Activated T-cell treated with anti-CD3 and anti-CD28 coated beads for 4 hours (primary cell): ENCODE measurements around the gene LAMA2.

Experiments
- DNase-seq: peaks from one replicate; pipeline ENCODE4 v3.0.0-alpha.2; 2020

The LAMA2 gene

DNA sequence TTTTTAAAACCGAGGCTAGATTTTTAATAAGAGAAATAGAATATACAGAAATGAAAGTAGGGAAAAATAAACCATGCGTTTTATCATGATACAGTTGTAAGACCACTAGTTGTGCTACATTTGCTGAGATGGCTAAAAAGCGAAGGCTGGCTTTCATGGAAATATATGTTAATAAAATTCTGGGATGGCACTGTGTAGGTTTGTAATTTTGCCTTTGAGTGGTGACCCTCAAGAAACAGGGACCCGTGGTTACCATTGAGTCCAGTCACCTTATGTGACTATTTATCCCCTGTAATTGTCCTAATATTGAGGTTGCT lies 593.3 kb downstream of the LAMA2 start:
- DNase-seq: no peak

DNA sequence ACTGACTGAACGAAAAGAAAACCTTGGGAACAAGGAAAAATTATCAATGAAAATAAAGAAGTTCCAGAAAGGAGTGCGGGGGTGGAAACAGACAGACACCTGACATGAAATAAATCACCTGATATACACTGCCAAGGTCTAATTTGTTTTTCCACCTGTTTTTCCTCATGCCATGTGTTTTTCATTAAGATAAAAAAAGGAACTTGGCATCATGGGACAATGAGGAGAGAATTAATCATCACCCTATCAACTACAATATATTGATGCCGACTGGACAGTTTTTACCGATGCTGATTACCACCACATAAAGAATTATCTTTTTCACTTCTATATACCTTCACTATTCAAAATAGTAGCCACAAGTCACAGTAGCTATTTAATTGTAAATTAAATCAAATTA lies 593.9 kb downstream of the LAMA2 start:
- no peak for DNase-seq

DNA sequence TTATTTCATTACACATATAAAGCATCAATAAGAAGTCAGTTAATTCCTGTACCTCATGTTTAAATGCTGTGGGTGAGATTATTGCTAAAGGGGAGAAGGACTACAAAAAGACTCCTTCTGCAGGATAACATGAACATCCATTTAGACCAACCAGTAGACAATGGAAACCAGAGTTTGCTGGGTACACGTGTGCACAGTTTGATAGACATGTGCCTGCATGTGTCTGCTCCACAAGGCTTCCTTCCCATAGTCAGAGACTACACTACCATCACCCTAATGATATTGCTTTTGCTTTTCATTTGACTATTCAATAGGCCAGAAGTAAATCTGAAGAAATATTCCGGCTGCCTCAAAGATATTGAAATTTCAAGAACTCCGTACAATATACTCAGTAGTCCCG lies 595.4 kb downstream of the LAMA2 start:
- DNase-seq: no peak

DNA sequence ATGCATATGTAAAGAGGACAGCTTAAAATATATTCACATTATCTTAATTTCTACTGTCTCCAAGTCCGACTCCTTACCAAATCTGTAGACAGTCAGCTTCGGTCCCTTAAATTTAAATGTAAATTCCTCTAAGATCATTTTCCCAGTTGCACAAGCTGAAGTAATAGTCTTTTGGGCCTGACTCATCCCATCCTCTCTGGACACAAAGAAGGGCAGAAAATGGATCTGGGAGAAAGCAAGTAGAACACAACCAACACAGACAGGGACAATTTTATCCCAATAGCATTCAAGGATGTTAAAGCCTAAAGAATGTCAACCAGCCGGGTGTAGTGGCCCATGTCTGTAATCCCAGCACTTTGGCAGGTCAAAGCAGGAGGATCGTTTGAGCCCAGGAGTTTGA lies 598.8 kb downstream of the LAMA2 start:
- DNase-seq: no peak

DNA sequence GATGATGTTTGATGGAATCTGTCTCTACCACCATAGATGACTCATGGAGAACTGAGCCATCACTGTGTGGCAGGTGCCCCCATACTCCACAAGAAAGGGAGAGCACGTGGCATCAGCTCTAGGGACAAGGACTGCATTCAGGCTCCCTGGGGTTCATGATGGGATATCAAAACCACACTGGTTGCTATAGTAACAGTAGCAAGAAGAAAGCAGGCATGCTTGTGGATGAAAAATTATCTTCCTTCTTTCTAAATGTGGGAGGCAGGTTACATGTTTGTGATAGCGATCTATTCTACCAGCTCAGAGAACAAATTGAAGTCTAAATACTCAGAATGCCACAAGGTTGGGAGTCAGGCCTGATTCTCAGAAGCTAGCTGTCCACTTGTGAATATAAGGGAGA lies 602.8 kb downstream of the LAMA2 start:
- DNase-seq: no peak

DNA sequence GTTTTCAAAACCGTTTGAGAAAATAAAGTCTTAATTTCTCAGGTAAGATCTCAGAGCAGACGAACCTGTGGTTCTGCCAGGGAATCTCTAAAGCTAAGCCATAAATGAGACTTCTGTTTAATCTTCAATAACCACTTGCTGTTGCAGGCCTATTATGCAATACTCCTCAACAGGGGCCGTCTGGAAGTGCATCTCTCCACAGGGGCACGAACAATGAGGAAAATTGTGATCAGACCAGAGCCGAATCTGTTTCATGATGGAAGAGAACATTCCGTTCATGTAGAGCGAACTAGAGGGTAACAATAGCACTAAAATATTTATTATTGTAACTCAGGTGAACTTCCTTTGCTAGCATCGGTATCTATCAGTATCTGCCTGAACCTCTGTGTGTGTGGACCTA lies 603.4 kb downstream of the LAMA2 start:
- no peak for DNase-seq

DNA sequence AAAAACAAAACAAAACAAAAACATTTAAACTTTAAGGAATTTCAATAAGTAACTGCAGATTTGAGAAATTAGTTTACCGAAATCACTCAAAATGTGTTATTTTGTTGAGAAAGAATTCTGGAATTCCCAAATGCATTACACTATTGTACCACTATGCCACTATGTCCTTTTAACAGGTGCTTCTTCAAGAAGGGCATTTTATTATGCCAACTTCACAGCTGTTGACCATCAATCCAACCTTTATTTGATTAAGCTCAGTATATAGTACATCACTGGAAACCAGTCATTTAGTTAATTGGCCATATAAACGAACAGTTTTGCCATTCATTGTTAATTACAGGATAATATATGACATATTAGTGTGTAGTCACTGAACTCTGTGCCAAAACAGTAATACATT lies 605.4 kb downstream of the LAMA2 start:
- DNase-seq: no peak

DNA sequence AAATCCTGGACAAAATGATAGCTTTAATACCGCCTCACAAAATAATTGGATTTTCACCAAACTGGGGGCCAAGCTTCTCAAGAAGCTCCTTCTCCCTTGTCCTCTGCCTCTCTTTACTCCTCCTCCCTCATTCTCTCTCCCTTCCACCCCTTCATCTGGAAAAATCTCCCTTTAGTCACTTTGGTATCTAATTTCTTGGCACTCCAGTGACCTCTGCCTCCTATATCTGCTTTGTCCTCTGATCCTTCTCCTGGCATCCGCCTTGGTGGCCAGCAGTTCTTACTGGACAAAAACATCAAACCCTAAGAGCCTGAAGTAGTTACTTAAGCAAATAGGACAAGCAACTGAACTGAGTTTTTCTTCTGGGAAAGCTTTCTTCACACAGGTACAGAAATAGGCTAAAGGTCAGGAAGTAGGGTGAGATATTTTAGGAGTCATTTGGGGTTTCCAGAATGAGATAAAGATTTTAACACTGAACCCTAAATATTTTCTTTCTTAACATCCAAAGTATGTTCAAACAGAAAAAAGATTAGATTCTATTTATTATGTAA lies 606.4 kb downstream of the LAMA2 start:
- no peak for DNase-seq

DNA sequence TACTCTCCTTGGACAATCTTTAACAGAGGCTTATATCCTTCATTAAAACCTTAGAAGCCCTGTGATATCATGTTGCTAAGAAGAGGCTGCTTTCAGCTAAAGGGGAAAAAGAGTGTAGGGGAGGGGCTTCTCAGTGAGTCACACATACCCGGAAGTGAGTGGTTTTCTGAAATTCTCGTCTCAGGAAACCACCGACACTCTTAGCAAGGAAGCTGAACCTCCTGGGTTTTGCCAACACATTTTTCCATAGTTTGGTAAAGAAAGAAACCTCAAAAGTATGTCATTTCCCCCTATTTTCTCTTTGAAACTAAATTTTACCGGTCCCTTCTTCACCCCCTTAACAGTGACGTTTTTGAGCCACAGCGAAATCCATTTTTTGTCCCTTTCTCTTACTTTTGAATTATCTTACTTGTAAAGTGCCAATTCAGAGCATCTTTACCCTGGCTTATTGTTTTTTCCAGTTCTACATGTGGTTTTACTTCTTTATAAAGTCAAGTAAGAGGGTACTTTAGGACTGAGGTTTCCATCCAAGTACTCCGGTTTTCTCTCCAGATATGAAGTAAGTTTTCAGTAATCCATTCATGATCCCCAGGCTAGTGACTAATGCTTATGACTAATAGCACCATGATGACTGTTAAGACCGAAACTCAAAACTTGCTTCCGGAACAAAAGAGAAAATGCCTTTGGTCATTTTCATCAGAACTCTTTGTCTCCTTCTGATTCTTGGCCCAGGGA lies 607.8 kb downstream of the LAMA2 start:
- peak; percentile 64 for DNase-seq

DNA sequence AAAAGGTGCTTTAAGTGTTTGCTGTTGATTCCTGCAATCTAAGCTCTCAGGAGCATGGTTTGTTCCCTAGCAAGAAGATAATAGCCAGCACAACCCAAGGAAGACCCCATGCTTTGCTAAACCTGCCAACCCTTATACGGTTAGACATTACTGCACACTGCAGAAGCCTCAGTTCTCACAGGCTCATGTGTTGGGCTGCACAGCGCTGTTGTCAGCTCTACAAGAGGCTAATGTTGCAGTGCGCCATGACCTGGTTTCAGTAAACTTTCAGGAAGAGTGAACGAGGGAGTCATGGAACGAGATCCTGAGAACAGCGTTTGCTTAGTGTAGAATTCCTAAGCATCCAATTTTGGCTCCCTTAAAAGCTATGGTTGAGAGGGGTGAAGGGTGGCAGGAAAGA lies 608.5 kb downstream of the LAMA2 start:
- no peak for DNase-seq

DNA sequence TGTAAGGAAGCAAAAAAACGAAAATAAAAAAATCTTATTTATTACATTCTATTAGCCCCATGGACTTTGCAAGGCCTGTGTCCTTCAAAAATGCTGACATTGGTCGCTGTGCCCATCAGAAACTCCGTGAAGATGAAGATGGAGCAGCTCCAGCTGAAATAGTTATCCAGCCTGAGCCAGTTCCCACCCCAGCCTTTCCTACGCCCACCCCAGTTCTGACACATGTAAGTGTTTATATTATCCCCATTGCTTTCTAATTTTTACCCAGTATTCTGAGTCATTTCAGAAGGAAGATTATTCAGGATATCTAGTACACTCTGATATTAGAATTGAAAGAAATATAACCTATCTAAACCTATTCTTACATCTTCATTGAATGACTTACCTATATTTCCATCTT lies 609.3 kb downstream of the LAMA2 start:
- DNase-seq: no peak

DNA sequence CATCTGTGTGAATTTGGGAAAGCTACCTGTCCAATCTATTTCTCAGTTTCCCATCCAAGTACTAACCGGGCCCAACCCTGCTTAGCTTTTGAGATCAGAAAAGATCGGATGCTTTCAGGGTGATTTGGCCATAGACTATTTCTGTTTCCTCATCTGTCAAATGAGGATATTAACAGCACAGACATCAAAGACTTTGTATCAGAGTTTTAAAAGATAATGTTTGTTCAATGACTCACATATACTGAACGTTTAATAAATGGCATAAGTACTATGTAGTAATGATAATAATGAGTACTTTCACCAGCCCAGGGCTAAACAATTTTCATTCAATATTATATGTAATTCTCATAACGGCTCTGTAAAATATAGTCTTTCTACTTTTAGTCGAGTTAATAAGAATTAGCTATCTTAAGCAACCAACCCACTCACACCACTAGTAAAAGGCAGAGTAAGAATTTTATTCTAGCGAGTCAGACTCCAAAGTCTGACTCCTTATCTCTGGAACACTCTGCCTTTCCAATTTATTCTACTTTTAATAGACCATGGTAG lies 610.5 kb downstream of the LAMA2 start:
- DNase-seq: no peak

DNA sequence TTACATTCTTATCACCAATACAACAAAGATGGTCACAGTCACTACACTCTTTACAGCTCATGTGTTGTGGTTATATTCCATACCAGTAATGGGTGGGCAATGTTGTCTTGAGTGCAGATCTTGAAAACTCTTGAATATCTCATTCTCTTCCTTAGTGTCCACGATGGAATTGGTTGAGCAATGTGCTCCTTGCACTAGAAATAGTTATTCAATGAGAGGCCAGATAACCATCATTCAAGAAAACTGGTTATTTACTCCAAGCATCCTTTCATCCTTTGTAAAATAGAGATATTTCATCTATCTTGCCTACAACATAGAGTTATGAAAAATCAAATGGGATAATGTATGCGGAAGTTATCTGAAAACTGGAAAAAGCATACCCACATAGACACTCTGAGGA lies 611.2 kb downstream of the LAMA2 start:
- no peak for DNase-seq

DNA sequence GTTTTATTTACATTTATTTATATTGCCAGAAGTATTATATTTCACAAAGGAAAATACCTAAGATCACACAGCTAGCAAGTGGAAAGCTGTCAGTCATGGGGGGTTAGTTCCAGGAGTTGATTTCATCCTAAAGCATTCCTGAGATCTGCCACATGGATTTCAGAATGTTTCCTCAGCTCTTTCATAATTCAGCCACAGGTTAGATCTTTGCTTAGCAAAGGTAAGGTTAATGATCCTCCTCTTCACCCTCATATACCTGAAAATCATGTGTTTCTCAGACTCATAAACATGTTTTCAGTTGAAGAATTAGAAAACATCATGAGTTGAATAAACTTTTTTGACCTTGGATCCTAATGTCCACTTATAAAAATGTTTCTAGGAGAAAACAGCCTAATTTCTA lies 611.6 kb downstream of the LAMA2 start:
- no peak for DNase-seq

DNA sequence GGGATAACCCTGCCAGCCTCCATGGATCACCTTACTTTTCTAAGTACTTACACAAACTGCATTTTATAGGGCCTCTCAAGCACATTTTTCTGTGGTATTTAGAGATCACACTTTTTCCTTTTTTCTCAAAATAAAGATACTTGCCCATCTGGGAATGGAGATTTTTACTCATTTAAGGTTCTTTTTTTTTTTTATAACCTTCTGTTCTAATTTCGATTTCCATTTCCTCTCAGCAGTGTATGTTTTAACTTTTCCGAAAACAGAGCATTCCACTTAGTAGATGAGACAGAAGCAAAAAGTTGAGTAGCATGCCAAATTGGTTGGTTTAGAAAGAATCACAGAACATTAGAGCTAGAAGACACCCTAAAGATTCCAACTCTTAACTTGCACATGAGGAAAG lies 612.7 kb downstream of the LAMA2 start:
- no peak for DNase-seq

DNA sequence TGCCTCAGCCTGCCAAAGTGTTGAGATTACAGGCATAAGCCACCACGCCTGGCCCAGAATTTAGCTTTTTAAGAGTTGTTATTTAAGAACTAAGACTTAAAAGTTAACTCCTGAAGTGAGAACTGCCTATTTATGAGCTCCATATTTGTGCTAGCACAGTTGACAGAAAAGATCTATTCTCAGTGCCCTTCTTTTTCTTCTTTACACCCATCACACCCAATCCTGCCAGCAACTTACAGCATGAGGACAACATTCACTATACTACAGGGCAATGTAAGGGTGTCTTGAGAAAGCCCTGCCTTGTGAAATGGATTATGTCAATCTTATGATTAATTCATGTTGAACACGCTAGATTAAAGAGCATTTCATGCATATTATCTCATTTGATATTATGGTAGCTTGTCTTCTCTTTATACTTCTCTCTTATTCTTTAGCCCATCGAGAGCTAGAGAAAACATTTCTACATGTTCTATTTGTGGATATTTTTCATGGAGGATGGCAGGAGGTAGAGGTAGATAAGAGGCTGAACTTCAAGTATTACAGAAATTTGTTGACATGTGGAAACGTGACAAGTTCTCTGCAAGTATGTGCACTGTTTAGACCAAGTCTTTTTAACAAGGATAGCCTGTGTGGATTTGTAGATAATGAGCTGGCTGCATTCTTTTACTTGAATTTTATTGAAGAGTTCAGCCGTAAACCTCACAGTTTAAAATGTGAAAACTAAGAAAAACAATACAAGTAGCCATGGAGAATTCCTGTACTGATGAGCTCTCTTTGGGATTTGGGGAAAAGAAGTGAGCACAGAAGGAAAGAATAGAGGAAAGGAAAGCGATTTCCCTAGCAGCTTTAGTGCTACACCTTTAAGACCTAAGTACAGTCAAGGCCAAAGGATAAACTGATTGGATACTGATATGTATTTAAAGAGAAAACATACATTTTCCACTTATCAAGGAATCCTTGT lies 614.8 kb downstream of the LAMA2 start:
- no peak for DNase-seq

DNA sequence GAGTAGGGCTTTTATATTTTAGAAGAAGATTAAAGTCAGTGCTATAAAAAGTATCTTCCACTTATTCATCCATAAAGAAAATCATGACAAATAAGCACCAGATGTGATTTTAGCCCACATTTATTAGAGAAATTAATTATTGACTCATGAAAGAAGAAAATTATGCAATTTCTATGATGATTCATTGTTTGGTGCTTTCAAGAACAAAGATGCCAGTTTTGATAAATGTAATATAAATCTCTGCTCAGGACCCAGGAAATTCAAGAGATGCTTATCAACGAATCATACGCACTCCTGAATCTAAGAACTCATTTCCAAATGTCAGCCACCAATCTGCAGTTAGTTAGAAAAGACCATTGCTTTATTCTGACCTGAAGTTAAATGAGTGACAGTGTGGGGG lies 615.6 kb downstream of the LAMA2 start:
- no peak for DNase-seq

DNA sequence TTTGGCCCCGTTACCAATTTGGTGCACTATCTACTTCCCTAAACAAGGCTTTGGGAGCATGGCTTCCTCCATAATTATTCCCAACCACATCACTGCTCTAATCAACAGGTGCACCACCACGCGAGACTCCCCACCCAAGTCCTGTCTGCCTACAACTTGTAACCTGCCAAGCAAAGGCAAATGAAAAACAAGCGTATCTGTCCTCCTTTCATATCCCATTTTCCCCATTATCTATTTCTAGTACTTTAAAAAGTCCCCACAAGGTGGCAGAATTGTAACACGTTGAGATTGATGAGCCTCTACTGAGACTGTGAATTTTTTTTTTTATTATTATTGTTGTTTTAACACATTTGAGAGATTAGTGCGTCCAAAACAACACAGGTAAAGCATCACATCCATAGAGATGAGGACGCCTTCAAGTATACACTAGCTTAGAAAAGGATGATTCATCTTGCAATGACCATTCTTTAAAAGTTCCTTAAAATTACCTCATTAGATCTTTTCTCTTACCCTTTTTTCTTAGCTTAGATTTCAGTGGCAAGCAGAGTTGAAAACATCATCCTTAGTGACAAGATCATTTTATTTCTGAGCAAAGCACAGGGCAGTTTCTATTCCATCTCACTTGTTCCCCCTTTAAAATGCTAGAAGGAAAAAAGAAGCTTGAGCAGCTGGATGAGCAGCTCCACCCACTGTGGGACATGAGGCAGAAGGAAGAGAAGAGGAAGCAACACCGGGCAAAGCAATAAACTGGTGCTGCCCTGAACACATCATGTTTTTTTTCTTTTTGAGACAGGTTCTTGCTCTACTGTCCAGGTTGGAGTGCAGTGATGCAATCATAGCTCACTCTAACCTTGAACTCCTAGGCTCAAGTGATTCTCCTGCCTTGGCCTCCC lies 616.3 kb downstream of the LAMA2 start:
- DNase-seq: no peak

DNA sequence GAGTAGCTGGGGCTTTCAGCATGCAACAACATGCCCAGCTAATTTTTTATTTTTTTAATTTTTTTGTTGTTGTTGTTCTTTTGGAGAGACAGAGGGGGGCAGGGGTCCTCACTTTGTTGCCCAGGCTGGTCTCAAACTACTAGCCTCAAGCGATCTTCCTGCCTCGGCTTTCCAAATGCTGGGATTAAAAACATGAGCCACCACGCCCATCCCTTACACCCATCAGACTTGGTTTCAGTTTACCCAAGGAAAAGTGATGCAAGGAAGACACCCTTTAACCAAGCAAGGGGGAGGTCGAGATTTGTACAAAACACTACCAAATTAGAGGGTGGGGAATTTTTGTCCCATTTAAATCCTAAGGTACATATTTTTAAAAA lies 616.9 kb downstream of the LAMA2 start:
- no peak for DNase-seq

DNA sequence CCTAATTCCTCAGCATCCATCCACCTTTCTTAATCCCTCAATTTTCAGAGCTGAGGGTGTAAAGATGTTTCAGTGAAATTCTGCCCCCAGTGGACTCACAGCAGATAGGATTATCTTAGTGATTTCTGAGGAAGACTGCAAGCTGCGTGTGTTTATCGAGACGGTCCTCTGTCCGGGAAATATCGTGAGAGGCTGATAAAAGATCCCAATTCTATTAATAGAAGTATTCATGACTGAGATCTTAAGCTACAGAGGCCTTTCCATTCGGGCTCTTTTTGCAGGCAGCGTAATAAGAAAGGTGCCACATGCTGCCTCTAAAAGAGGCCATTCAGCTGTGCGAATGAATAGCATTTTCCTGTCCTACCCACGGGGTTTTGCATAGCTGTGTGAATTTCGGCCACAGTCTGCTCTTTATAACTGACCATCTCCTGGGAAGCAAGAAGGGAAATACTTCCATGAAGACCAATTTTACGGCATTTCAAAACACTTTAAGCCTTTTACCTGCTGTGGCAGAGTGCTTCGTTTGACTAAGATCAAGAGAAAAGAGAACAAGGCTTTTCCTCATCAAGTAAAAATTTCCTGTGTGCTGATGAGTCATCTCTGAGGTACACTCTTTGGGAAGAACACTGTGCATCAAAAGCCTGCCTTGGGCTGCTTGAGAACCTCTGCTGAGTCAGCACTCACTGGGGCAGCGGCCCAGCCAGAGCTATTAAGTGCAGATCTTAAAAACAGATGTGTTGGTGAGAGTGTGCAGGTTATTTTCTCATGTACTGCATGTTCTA lies 618.2 kb downstream of the LAMA2 start:
- no peak for DNase-seq

DNA sequence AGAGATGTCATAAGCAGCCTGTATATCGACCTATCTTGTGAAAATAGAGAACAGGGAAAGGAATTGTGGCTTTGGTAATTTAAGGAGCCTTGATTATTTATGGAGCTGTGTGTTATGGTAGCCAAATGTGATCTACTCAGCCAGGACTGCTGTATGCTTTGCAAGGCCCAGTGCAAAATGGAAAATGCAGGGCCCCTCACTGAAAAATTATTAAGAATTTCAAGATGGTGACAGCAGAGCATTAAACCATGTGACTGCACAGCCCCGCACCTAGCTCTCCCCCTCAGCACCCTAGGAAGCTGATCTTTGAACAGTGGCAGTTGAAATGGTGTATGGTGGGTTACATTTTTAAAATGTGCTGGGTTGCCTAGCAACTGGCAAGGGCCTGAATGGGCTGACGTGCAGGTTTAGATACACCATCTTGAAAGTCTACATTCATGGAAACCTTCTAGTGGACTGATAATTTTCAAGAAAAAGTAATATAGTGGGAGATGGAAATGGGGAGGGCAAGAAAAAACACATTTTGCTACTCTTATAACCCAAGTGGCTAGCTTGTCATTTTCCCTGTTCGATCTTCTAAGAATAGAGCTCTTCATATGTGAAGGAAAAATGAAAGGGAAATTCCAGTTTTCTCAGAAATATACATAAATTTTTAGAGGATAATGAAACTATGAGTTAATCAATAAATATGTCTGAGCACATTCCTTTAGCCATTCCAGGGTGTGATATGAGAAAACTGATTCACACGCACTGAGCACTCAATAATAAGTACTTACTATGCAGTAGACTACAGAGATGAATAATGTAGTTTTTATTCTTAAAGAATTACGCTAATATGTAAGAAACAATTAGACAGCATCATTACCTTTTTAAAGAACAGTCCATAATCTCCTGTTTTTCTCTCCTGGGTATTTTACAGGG lies 619.1 kb downstream of the LAMA2 start:
- no peak for DNase-seq
